H1 (cell line): ENCODE measurements around the gene LHX2. TPM values are rescaled to one million over a fixed set of nuclear protein-coding genes. Genes with fewer than 3 reads are reported as not detected.

ENCODE experiments used
- ASH2L ChIP-seq: fragments of 200-600, 300-600 bp; sonication (generic); IDR thresholded peaks from one replicate; pipeline ENCODE4 v1.7.1; 2017; ENCODE audit warnings: low read length
- ATF2 ChIP-seq: IDR thresholded peaks from 2 replicates; pipeline ENCODE4 v1.6.1; 2012; ENCODE audit warnings: low read length, inconsistent platforms
- ATF3 ChIP-seq: IDR thresholded peaks from 2 replicates; pipeline ENCODE4 v1.6.1; 2011; ENCODE audit warnings: low read depth, mild to moderate bottlenecking, low read length; ENCODE audit not compliant: insufficient read depth
- CHD2 ChIP-seq: IDR thresholded peaks from 2 replicates; pipeline ENCODE4 v1.6.1; 2012; ENCODE audit warnings: low read length, improper control_type of control experiment
- CTCF ChIP-seq, 3 experiments: IDR thresholded peaks; 1 replicate in 2 of 3; 2 replicates in 1 of 3; pipeline versions ENCODE4 v1.5.1 to v1.6.1; 2011; ENCODE audit warnings: low read length in 3 of 3, mild to moderate bottlenecking in 3 of 3, inconsistent platforms in 2 of 3, low read depth in 1 of 3, moderate library complexity in 1 of 3; ENCODE audit not compliant: insufficient read depth in 1 of 3; ENCODE audit errors: control extremely low read depth in 1 of 3
- FOSL1 ChIP-seq: IDR thresholded peaks from 2 replicates; pipeline ENCODE4 v1.6.1; 2011; ENCODE audit warnings: mild to moderate bottlenecking, low read depth, low read length, moderate library complexity; ENCODE audit not compliant: insufficient read depth
- GABPA ChIP-seq: IDR thresholded peaks from 2 replicates; pipeline ENCODE4 v1.6.1; 2011; ENCODE audit warnings: mild to moderate bottlenecking, low read length, moderate library complexity, borderline replicate concordance; ENCODE audit not compliant: insufficient read depth
- JUN ChIP-seq: IDR thresholded peaks from 2 replicates; pipeline ENCODE4 v1.6.1; 2011; ENCODE audit warnings: low read depth, mild to moderate bottlenecking, improper control_type of control experiment, low read length
- MAFK ChIP-seq: IDR thresholded peaks from 2 replicates; pipeline ENCODE4 v1.6.1; 2012; ENCODE audit warnings: low read depth, mild to moderate bottlenecking, improper control_type of control experiment, low read length
- NANOG ChIP-seq: IDR thresholded peaks from 2 replicates; pipeline ENCODE4 v1.6.1; 2011; ENCODE audit warnings: low read length, low read depth, mild to moderate bottlenecking, inconsistent platforms; ENCODE audit not compliant: insufficient read depth, poor library complexity, severe bottlenecking
- POLR2A ChIP-seq, 2 experiments: IDR thresholded peaks; 1 replicate in 1 of 2; 2 replicates in 1 of 2; pipeline ENCODE4 v1.6.1; 2011; ENCODE audit warnings: low read depth in 2 of 2, low read length in 2 of 2, mild to moderate bottlenecking in 2 of 2; ENCODE audit errors: control extremely low read depth in 1 of 2
- POLR2AphosphoS5 ChIP-seq: IDR thresholded peaks from 2 replicates; pipeline ENCODE4 v1.6.1; 2011; ENCODE audit warnings: low read depth, low read length
- RAD21 ChIP-seq, 2 experiments: IDR thresholded peaks in 1 of 2; conservative IDR thresholded peaks in 1 of 2; 2 replicates each; pipeline ENCODE4 v1.6.1; 2011; ENCODE audit warnings: low read depth in 2 of 2, low read length in 2 of 2, improper control_type of control experiment in 1 of 2, inconsistent platforms in 1 of 2, mild to moderate bottlenecking in 1 of 2, moderate library complexity in 1 of 2
- RXRA ChIP-seq: IDR thresholded peaks from 2 replicates; pipeline ENCODE4 v1.6.1; 2011; ENCODE audit warnings: low read depth, mild to moderate bottlenecking, low read length, moderate library complexity; ENCODE audit not compliant: insufficient read depth
- SAP30 ChIP-seq: fragments of 300-600 bp; sonication (generic); IDR thresholded peaks from 2 replicates; pipeline ENCODE4 v1.7.1; 2012; ENCODE audit warnings: low read length, moderate library complexity, mild to moderate bottlenecking, inconsistent platforms; ENCODE audit not compliant: insufficient read depth, insufficient replicate concordance
- SIRT6 ChIP-seq: IDR thresholded peaks from one replicate; pipeline ENCODE4 v1.7.1; 2012; ENCODE audit warnings: low read length, inconsistent platforms
- SIX5 ChIP-seq: IDR thresholded peaks from 2 replicates; pipeline ENCODE4 v1.6.1; 2011; ENCODE audit warnings: mild to moderate bottlenecking, low read depth, low read length
- SUZ12 ChIP-seq: fragments of 200-600 bp; sonication (generic); IDR thresholded peaks from 2 replicates; pipeline ENCODE4 v1.6.1; 2012; ENCODE audit warnings: mild to moderate bottlenecking, inconsistent platforms, low read length, moderate library complexity, mixed read lengths
- TAF1 ChIP-seq: IDR thresholded peaks from 2 replicates; pipeline ENCODE4 v1.6.1; 2011; ENCODE audit warnings: mild to moderate bottlenecking, low read depth, low read length
- YY1 ChIP-seq: IDR thresholded peaks from 2 replicates; pipeline ENCODE4 v1.6.1; 2011; ENCODE audit warnings: low read depth, mild to moderate bottlenecking, low read length
- ZNF274 ChIP-seq: IDR thresholded peaks from 2 replicates; pipeline ENCODE4 v1.7.0; 2012; ENCODE audit warnings: low read length, borderline replicate concordance; ENCODE audit errors: extremely low read depth
- polyA plus RNA-seq, 7 experiments: library from polyadenylated mRNA; depleted of rRNA in 3 of 7; stranded (reverse) in 5 of 7; unstranded in 2 of 7; fragments of >200 nt in 5 of 7; fragments of 200-250 nt in 2 of 7; gene quantifications; 1 replicate in 5 of 7; 2 replicates in 1 of 7; 4 replicates in 1 of 7; pipeline versions ENCODE4 v1.2.1 to v1.2.3, GENCODE V29; 2011 to 2013; ENCODE audit warnings: missing spikeins in 2 of 7, mixed read lengths in 2 of 7
- total RNA-seq: library from RNA; stranded (reverse); fragmentation: NEBNext Ultra II Directional; extraction: Animal tissue kit (Norgen Biotek cat#: 25700); gene quantifications from 2 replicates; pipeline ENCODE4 v1.2.1, GENCODE V29; 2021

The LHX2 gene
- total and polyA plus RNA-seq, 2 of the 8 experiments (the other 6 are each of a cell fraction or from before 2014, with no cell fraction given): 0.11 to 0.86 TPM

- no peak for TF ChIP-seq JUN
- 0 out of 2 replicates have a peak, but pooled peaks have one; percentile 42 for TF ChIP-seq GABPA
- TF ChIP-seq ATF3: no peak
- no peak for TF ChIP-seq ZNF274
- no peak for TF ChIP-seq RXRA
- TF ChIP-seq SIRT6: no peak
- no peak for TF ChIP-seq SIX5
- TF ChIP-seq CHD2: no peak
- no peak for TF ChIP-seq TAF1
- TF ChIP-seq ASH2L: peak; percentile 67
- TF ChIP-seq MAFK: no peak
- TF ChIP-seq SAP30: no peak
- TF ChIP-seq ATF2: no peak
- TF ChIP-seq CTCF (IDR thresholded peaks at IDR 0.05; ENCODE audit: control extremely low read depth in 1 of 3, insufficient read depth in 1 of 3, low read depth in 1 of 3, low read length in 3 of 3): no peak
- no peak for TF ChIP-seq POLR2AphosphoS5
- TF ChIP-seq YY1: peak; percentile 71
- no peak for TF ChIP-seq FOSL1
- no peak; the same call in 1 of the 2 replicates for TF ChIP-seq SUZ12
- TF ChIP-seq NANOG: no peak
- 0 out of 4 replicates have a peak, but pooled peaks of 1 of the 2 experiments have one; percentile 7 for TF ChIP-seq RAD21 (IDR thresholded peaks at IDR 0.05 in 1 of 2, conservative IDR thresholded peaks at IDR 0.05 in 1 of 2; ENCODE audit: low read depth in 2 of 2, low read length in 2 of 2)
- TF ChIP-seq POLR2A (IDR thresholded peaks at IDR 0.05; ENCODE audit: control extremely low read depth in 1 of 2, low read depth in 2 of 2, low read length in 2 of 2): no peak
These were observed 3.3 kb upstream of the LHX2 start (continued) for GRCh38 chr9:124008303-124008693.
